HG03066 (cell line): ENCODE results near the gene NCCRP1.

Experiments
- ATAC-seq: cut with Tn5 transposase; IDR thresholded peaks from one replicate; pipeline ENCODE4 v1.9.1; 2021; ENCODE audit warnings: low read depth; ENCODE audit not compliant: unreplicated experiment

NCCRP1 gene, protein sequence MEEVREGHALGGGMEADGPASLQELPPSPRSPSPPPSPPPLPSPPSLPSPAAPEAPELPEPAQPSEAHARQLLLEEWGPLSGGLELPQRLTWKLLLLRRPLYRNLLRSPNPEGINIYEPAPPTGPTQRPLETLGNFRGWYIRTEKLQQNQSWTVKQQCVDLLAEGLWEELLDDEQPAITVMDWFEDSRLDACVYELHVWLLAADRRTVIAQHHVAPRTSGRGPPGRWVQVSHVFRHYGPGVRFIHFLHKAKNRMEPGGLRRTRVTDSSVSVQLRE

DNA sequence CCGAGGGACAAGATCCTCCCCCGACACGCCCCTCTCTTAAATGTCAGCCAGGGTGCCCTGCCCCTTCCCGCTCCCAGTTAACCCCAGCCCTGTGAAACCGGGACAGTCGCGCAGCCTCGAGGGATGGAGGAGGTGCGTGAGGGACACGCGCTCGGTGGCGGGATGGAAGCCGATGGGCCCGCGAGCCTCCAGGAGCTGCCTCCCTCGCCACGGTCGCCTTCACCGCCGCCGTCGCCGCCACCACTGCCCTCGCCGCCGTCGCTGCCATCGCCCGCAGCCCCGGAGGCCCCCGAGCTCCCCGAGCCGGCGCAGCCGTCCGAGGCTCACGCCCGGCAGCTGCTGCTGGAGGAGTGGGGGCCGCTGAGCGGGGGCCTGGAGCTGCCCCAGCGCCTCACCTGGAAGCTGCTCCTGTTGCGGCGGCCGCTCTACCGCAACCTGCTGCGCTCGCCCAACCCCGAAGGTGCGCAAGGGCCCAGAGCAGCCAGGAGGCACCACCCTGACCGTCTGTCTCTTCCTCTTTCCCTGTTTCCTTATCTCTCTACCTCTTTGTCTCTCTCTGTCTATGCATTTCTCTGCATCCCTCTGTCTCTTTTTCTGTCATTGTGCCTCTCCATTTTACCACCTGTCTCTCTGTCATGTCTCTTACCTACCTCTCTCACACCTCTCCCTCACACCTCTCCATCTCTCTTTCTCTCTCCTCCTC is at the start of gene NCCRP1:
NCCRP1 (plus strand) TSS at position 105 of the 703 bp plus-strand sequence; CDS start at position 124, 19 bp downstream.
- no peak for ATAC-seq

DNA sequence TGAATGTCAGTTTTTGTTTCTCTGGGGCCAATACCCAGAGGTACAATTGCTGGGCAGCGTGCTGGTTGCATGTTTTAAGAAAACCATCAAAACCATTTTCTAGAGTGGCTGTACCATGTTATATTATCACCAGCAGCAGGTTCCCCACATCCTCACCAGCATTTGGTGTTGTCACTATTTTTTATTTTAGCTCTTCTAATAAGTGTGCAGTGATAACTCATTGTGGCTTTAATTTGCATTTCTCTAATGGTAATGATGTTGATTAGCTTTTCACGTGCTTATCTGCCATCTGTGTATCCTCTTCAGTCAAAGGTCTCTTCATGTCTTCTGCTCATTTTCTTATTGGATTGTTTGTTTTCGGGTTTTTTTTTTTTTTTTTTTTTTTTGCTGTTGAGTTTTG is 49.3 kb upstream of the NCCRP1 start:
- ATAC-seq, result no peak

DNA sequence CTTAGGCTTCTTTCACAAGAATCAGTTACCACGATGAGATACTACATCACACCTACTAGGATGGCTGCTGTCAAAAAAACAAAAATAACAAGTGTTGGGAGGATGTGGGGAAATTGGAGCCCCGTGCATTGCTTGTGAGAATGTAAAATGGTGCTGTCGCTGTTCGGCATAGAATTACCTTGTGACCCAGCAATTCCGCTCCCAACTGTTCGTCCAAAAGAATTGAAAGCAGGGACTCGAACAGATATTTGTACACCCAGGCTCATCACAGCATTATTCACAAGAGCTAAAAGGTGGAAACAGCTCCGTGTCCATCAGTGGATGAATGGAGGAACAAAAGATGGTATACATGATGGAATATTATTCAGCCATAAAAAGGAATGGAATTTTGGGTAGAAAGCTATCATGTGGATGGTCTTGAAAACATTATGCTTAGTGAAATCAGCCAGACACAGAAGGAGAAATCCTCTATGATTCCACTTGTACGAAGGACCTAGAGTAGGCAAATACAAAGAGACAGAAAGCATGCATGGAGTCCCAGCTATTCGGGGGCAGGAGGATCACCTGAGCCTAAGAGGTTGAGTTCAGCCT is 47.7 kb upstream of the NCCRP1 start:
- ATAC-seq, result no peak

DNA sequence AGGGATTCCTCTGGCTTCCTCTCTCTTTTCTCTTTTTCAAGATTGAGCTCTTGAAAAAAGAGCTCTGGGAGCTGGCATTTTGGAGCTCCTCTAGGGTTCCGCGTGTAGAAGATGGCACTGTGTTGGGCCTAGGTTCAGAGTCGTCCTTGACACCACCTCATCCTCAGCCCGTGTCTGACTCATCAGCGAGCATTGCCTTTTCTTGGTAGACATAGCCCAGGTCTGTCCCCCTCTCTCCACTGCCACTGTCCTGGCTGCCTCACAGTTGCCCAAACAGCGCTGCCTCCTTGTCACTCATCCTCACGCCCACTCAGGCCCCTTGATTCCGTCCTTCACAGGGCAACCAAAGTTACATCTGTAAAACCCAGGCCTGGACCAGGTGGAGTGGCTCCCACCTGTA is 46.5 kb upstream of the NCCRP1 start:
- ATAC-seq, result no peak

DNA sequence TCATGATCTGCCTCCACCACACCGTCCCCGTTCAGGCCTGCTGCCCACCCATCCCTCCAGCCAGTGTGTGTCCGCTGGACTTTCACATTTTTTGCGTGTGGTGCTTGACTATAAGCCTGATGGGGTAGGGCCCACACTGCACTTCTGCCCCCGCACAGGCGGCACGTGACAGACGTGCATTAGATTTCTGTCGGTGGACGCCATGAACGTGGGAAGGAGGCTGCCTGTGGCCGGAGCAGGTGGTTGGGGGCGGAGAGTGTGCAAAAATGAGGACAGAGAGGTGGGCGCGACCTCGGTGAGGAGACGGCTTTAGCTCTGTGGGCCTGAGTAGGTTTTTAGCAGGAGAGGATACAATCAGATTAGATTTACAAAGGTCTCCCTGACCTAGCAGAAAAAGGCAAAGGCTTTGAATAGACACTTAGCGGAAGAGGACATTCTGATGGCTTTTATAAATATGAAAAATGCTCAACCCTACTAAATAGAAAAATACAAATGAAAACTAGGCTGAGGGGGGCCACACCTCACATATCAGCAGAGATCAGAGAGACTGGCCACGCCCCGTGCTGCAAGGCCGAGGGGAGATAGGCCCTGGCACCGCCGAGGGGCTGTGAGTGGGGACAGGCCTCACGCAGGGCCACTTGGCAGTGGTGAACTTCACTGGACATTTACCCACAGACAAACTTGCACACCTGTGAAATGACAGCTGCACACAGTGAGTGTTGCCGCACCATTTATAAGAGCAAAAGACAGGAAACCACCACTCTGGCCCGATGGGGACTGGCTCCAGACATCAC is 45.8 kb upstream of the NCCRP1 start:
- no peak for ATAC-seq

DNA sequence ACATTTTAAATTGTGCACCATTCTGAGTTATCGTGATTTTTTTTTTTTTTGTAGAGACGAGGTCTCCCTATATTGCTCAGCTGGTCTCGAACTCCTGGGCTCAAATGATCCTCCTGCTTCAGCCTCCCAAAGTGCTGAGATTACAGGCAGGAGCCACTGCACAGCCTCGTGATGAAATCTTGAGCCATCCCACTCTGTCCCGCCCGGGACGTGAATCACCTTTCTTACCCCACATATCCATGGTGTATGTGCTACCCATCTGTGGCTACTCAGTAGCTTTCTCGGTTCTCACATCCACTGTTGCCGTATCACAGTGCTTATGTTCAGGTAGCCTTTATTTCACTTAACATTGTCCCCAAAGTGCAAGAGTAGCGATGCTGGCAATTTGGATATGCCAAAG is 44.7 kb upstream of the NCCRP1 start:
- ATAC-seq, result no peak

DNA sequence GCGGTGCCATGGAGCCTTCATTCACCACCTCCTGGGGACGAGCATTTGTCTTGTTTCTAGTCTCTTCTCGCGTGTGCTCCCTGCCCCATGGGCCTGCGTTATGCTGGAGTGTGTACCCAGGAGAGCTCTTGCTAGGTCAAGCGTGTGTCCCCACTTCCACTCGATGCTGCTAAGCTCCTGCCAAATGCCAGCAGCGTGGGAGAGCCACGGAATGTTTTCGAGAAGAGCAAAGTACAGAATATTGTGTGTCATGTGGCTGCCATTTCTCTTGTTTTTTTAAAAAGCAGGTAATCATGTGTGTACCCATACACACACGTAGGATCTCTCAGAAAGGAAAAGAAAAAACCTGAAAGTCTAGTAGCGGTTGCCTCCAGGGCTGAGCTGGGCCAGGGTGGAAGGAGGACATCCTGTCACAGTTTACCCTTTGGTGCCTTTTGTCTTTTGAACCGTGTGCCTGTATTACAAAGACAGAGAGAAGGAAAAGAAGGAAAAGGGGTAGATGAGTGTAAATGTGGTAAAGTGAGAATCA is 42.6 kb upstream of the NCCRP1 start:
- ATAC-seq, result no peak

DNA sequence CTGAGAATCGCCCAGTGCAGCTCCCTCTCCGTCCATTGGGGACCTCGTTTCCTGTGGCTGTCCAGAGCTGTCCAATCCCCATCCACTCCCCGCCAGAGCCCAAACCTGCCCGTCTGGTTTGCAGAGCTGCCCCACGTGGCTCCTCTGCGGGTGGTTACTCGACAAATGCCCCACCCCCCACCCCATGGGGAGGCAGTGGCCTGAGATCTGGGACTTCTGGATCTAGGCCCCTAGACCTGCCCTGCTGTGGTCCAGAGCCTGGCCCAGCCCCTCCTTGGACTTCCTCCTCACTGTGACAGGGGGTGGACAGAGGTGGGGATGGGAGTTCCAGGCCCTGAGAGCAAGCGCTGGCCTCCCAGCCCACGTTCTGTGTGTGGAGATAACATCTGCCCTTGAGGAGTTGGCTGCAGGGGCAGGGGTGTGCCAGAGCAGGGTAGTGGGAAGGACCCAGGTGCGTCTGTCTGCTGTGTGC is 42.1 kb upstream of the NCCRP1 start:
- no peak for ATAC-seq

DNA sequence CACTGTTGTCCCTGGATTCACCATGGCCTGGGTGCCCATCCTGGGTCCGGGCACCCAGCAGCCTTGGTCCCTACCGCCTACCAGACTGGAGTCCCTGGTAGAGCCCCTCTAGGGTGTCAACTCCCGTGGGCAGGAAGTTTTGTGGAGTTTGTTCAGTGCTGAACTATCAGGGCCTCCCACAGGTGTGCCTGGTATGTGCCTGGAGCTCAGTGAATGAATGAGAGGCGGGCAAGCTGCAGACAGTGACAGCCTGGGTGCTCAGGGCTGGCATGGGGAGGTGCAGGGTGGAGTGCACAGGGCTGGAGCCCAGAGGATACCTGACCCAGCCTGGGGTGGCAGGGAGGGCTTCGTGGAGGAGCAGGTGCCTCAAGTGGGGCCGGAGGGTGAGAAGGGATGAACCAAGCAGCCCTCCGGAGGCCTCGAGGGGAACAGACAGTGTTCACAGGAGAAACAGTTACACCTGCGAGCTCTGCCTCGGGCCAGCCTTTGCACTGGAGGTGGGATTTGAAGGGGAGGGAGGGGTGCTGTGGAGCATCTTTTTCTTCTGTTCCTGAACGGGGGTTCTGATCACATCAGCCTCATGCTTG is 41.6 kb upstream of the NCCRP1 start:
- no peak for ATAC-seq

DNA sequence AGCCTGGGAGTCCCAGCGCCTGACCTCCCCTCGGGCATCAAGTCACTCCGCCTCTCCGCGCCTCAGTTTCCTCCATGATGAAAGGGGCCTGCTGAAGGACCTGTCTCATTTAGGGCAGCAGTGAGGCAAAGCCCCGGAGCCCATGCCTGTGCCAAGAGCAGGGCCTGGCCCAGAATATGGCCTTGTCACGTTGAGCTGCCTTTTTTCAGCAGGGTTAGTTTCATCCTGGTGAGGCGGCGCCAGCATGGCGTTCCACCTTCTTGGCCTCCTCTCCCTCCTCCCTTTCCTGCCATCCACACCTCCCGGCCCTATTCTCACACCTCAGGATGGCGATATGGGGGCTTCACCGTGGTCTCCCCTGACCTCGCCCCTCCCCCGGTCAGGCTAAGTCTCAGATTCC is 41.0 kb upstream of the NCCRP1 start:
- no peak for ATAC-seq

DNA sequence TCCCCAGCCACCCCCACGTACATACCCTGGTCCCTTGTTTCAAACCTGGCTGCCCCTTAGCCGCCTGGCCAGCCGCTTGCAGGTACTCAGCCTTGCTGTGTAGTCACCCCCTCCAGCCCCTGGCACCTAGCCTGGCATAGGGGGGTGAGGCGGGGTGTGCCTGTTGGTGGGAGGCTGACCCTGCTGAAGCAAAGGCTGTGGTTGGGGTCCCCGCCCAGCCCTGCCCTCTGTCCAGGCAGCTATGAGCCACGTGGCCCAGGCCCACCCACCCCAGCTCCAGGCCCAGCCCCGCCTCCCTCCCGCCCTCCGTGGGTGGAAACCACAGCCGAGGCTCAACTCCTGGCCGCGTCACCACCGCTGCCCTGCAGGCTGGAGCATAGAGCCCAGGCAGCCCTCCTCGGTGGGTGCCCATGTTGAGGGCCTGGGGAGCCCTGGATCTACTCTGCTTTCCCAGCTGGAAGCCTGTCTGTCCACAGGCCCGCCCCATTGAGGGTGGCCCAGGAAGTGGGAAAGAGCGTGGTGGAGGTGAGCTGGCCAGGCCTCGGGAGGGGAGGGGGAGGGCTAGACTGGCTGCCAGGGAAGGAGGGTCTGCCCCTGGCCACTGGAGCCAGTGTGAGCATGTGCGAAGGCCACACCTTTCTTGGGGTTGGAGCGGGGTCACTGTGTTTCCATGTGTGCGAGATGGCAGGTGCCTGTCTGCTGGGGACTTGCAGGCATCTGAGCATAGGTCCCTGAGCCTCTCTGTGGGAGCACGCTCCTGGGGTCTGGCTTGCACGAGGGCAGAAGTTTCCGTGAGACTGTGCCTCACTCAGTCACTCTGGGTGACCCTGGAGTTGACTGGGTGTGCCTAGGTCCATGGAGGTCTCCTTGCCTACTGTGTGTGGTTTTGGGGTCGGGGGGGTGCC is 40.2 kb upstream of the NCCRP1 start:
- ATAC-seq, result no peak

DNA sequence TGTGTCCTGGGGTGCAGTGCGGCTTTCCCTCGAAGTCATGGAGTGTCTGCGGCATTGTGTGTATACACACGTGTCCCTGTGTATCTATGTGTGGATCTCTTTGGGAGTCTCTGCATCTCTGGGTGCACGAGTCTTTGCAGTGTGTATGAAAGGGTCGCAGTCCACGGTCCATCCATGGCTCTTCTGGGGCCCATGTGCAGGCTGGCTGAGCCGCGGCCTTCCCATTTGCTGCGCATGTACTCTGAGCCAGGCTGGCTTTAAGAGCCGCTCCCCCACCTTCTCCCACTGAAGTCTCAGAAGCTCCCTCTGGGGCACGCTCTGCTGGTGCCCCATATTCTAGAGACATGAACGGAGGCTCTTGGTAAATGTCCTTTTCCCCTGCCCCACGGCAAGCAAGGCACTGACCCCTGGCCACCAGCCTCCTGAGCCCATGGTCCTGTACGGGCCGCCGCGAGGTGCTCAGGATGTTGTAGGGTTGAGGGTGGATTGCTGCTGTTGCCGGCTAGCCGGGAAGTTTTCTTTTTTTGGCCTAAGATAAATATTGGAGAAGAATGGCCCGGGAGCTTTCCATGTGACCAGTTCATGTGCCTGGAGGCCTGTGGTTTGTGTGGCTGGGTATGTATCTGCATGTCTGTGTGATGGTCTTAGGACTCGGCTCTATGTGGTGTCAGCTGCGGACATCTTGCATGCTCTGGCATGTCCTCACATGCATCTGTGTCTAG is 39.3 kb upstream of the NCCRP1 start:
- no peak for ATAC-seq

DNA sequence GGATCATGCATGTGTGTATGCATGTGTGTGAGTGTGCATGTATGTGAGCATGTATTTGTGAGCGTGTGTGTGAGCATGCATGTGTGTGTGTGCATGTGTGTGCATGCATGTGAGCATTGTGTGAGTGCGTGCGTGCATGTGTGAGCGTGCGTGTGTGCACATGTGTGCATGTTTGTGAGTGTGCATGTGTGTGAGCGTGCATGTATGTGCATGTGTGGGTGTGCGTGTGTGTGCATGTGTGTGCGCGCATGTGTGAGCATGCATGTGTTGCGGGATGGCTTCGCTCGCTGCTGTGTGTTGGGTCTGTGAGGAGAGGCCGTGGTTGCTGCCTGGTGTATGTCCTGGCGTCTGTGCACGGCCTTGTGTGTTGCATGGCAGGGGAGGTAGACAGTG is 38.8 kb upstream of the NCCRP1 start:
- ATAC-seq, result no peak

DNA sequence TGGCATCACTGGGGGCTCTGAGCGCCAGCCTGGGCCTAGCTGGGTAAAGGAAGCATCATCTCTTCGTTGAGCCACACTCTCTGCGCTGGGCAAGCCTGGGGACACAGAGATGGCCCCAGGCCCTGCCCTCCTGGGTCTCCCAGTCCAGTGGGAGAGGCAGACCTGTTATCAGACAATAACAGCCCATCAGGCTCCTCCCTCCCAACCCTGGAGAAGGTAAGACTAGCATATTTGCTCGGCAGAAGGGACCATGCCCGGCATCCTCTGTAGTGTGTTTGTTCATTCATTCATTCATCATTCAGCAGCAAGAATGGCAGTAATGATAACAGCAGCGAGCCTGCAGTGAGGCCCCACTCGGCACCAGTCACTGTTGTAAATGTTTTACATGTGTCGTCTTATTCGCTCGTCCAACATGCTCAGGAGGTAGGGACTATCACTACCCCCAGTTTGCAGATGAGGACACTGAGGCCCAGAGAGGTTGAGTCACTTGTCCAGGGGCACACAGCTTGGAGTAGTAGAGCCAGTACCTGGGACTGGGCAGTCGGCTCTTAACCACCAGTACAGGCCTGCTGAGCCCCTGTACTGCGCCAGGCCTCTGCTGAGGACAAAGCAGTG is 38.0 kb upstream of the NCCRP1 start:
- ATAC-seq, result no peak

DNA sequence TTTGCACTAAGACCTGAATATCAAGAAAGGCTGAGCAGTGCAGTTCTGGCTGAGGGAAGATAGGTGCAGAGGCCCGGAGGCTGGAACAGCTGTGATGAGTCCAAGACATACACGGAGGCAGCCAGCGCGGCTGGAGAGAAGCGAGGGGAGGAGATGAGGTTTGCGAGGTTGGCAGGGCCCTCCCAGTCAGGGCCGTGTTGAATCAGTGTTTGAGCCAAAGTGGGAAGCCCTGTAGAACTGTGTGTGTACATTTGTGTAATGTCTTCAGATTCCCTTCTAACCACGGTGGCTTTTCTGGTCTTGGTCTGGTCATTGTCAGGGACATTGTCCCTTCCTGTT is 36.3 kb upstream of the NCCRP1 start:
- no peak for ATAC-seq

DNA sequence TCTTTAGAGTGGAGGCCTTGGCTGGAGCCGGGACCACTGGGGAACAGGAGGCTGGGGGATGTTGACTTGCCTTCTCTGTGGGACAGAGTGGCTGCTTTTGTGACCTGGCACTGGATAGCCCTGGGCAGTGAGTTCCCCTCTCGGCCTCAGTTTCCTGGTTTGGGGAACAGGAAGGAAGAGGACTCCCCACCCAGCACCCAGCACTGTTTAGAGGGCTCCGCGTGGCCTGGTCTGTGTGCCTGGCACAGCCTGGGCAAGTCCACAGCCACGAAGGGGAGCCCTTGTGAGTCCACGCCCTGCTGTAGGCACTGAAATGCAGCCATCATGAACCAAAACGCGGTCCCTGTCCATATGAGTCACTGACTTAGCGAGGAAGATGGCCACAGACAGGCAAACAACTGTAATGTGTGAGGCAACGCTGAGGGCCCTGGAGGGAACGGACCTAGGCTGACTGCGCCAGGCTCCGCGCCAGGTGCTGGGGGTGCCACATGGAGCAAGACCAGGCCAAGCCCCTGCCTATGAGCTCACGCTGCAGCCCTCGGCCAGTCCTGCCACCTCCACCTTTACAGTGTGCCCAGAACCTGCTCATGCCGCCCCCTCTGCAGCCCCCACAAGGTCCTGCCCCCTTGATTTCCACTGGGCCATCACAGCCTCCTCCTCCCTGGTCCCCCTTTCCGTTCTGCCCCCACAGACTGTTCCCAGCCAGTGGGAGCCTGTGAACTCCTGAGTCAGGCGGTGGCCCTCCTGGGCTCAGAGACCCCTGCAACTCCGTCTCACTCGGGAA is 35.7 kb upstream of the NCCRP1 start:
- ATAC-seq, result no peak

DNA sequence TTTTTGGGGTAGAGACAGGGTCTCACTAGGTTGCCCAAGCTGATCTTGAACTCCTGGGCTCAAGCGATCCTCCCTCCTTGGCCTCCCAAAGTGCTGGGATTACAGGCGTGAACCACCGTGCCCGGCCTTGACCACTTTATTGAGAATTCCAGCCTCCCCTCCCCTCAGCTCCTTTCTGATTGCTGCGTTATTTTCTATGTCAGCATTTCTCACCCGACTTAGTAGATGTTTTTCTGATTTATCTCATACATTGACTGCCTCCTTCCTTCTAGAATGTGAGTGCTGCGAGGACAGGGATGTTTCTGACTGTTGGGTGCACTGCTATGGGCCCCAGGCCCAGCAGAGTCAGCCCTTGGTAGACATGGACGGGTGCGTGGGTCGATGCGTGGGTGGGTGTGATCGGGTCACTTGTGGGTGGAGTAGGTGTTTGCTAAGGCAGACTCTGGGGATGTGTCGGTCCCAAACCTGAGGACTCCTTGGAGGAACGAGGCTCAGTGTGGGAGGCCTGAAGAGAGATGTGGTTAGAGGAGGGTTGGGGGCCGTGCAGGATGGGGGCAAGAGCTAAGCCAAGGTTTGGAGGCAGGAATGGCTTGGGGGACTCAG is 34.2 kb upstream of the NCCRP1 start:
- ATAC-seq, result no peak
